ENCODE measurements around the gene ISM1. TPM values are rescaled to one million over a fixed set of nuclear protein-coding genes. Genes with fewer than 3 reads are reported as not detected.

Gene ISM1
- total RNA-seq, 1 experiment from 2014 or later = 0.20 TPM

GRCh38 chr20:13333793-13334192, 112.7 kb downstream of the ISM1 start:
- Mint-ChIP-seq H3K36me3 (ENCODE audit: insufficient read depth in 1 of 3, low read depth in 3 of 3) (no peaks in the 10 kb centered on the region), H3K9me3 (no peaks in the 10 kb centered on the region), H3K4me1 (peaks cover 0 to 2% of the 10 kb centered on the region in 2 experiments; a peak in 1 of 4 replicates), H3K27me3 (ENCODE audit: low read depth) (no peaks in the 10 kb centered on the region), H3K27ac (no peak overlapping the region), H3K4me3 (no peak overlapping the region)
- no peaks in the 10 kb centered on the region for H3K79me2 ChIP-seq (ENCODE audit: insufficient read depth, low read length)
- H4K20me1 ChIP-seq (ENCODE audit: control insufficient read depth, insufficient read depth, insufficient read length) = no peaks in the 10 kb centered on the region
- H3K9ac ChIP-seq (ENCODE audit: extremely low read depth, insufficient read length, low read length) = no peak overlapping the region
- H2BK12ac ChIP-seq (ENCODE audit: insufficient read length, low read depth, low read length) = no peak overlapping the region
- H3T11ph ChIP-seq (ENCODE audit: low read length) = no peak overlapping the region
- no peak for TF ChIP-seq CTCF (conservative IDR thresholded peaks at IDR 0.05)
- H4K8ac ChIP-seq (replicated peaks; ENCODE audit: insufficient read length, low read depth, low read length) = no peak overlapping the region
- no peaks in the 10 kb centered on the region for H3K4me1 ChIP-seq (ENCODE audit: insufficient read depth, low read length)
- H3K56ac ChIP-seq (ENCODE audit: insufficient read length, low read depth, low read length) = no peak overlapping the region
- no CpG with 5 or more reads among the region's 3 CpGs for WGBS (ENCODE audit: extremely low coverage, insufficient read length, low lambda C conversion rate)
- no peaks in the 10 kb centered on the region for H3K23me2 ChIP-seq (ENCODE audit: insufficient read length, low read depth, low read length, poor library complexity, severe bottlenecking)
- no peak for DNase-seq
- no peak overlapping the region for H4K5ac ChIP-seq (ENCODE audit: insufficient read length, low read depth, low read length)
- no peak overlapping the region for H2BK5ac ChIP-seq (ENCODE audit: insufficient read length, low read length)
- H2AK5ac ChIP-seq (ENCODE audit: insufficient read length, low read length) = no peak overlapping the region
- no peak overlapping the region for H4K91ac ChIP-seq (ENCODE audit: insufficient read length, low read depth, low read length)
- H2BK15ac ChIP-seq (ENCODE audit: low read depth, low read length) = no peak overlapping the region
- H3K27me3 ChIP-seq (ENCODE audit: insufficient read depth, low read length) = no peaks in the 10 kb centered on the region
- no peaks in the 10 kb centered on the region for H3K79me1 ChIP-seq (ENCODE audit: insufficient read depth, low read depth, low read length, poor library complexity, severe bottlenecking)
- no peak overlapping the region for H3K14ac ChIP-seq (ENCODE audit: insufficient read depth, low read length)
- H3K18ac ChIP-seq (ENCODE audit: insufficient read length, low read depth, low read length) = no peak overlapping the region
- no peak overlapping the region for H2BK120ac ChIP-seq (ENCODE audit: low read depth, low read length, poor library complexity, severe bottlenecking)
- H3K23ac ChIP-seq (ENCODE audit: insufficient read length, low read depth, low read length) = no peak overlapping the region
- no peaks in the 10 kb centered on the region for H3K9me3 ChIP-seq (ENCODE audit: control insufficient read depth, low read depth, low read length)
- H2BK20ac ChIP-seq (ENCODE audit: low read depth, low read length, poor library complexity, severe bottlenecking) = no peak overlapping the region
- no peak overlapping the region for H3K4me2 ChIP-seq (ENCODE audit: insufficient read depth, insufficient read length, low read length)
- H2AFZ ChIP-seq (ENCODE audit: low read length) = no peak overlapping the region
- no peak overlapping the region for H3K27ac ChIP-seq (ENCODE audit: insufficient read length, low read depth, low read length)
- no peak overlapping the region for H3K4ac ChIP-seq (ENCODE audit: low read depth, low read length)

All from H9 (cell line).